Activated naive CD8-positive, alpha-beta T cell treated with anti-CD3 and anti-CD28 coated beads, Interleukin-2, amount 10 ng/mL, durations not matched to agents 7 days and 5 days (primary cell): ENCODE results near the gene CCDC137. TPM values are rescaled to one million over a fixed set of nuclear protein-coding genes. Genes with fewer than 3 reads are reported as not detected.
"Not testable (repeated sequence)": the region's sequence is repeated elsewhere in the genome, so short reads cannot be mapped to it uniquely, and the experiment has no call there.

ENCODE experiments used
- ATAC-seq: fragments of 150-1000 bp; cut with Tn5 transposase; one replicate; pipeline ENCODE4 v1.10.0; 2021; ENCODE audit warnings: low read depth, moderate library complexity
- POLR2A ChIA-PET: fragments of 350-600 bp; sonication (Branson Sonifier 250); formaldehyde crosslinking; loops from one replicate; lab custom pipeline; 2021; ENCODE audit warnings: antibody characterized with exemption; lab: Charles Lee
- DNase-seq: peaks from one replicate; pipeline ENCODE4 v3.0.0; 2021
- H3K27ac Mint-ChIP-seq: one replicate; pipeline ENCODE4 v1.8.0; 2022; ENCODE audit warnings: mild to moderate bottlenecking, mixed read lengths
- H3K27me3 Mint-ChIP-seq: one replicate; pipeline ENCODE4 v1.8.0; 2022; ENCODE audit warnings: mild to moderate bottlenecking, moderate library complexity, mixed read lengths
- H3K36me3 Mint-ChIP-seq: one replicate; pipeline ENCODE4 v1.8.0; 2021; ENCODE audit warnings: mild to moderate bottlenecking, mixed read lengths
- H3K4me1 Mint-ChIP-seq: one replicate; pipeline ENCODE4 v1.8.0; 2021; ENCODE audit warnings: mixed read lengths
- H3K4me3 Mint-ChIP-seq: one replicate; pipeline ENCODE4 v1.8.0; 2022; ENCODE audit warnings: mild to moderate bottlenecking, moderate library complexity, mixed read lengths
- H3K9me3 Mint-ChIP-seq: one replicate; pipeline ENCODE4 v1.8.0; 2021; ENCODE audit warnings: mixed read lengths
- total RNA-seq, 2 experiments: library from RNA; stranded (reverse); gene quantifications; one replicate each; pipeline ENCODE4 v1.2.3, GENCODE V29; 2021

CCDC137 gene
- 10 to 100 TPM; 31.3 to 32.0 TPM for total RNA-seq

DNA sequence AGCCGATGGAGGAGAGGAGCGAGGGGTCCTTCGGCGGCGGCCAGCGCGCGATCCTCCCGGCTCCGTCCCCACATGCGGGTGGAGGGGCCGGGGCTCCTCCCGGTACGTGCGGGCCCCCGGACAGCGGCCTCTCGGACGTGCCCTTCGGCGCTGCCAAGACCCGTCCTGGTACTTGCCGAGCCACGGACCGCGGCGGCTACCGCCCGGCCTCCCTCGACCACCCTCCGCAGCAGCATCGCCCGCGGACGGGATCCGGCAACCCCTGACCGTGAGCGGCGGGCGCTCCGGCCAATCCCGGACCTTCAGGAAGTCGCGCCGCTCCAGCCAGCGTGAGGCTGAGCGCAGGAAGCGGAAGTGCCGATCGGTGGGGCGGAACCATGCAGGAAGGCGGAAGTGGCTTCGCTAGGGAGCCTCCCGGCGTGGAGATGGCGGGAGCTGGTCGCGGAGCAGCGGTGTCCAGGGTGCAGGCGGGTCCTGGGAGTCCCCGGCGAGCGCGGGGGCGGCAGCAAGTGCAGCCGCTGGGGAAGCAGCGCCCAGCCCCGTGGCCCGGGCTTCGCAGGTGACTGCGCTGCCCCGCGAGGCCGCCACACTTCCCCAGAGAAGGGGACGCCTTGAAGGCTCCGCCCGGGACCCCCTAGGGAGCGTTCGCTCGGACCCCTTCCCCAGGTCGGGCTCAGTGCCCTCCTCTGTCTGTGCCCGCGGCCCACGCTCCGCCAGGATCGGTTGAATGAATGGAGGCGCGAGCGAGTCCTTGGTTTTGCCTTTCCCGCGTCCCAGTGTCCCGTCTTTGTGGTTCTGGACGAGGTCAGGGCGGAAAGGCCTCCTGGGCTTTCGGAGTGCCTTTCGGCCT is at the start of gene CCDC137, which contains the start of gene OXLD1:
TSS of gene CCDC137 (plus strand) at position 396 of the 850 bp plus-strand sequence. CDS start at position 426, 30 bp downstream.
TSS of gene OXLD1 (minus strand) at position 264 of the 850 bp plus-strand sequence. CDS start at position 236, 28 bp downstream.
- POLR2A ChIA-PET = interaction anchor here (0.6 to 4.2 kb wide), 9 partner anchors 9 to 115 kb away, joined by 3 to 54 read pairs (median 6); partner anchors contain the start of genes ARL16, FAAP100, HGS and MRPL12
- H3K36me3 Mint-ChIP-seq = peaks cover 18% of the 10 kb centered on the region

GRCh38 chr17:81616877-81617276 is 49.7 kb upstream of the CCDC137 start:
- no peak overlapping the region for H3K4me3 Mint-ChIP-seq
- no peak for DNase-seq
- peaks cover 15% of the 10 kb centered on the region for H3K4me1 Mint-ChIP-seq
- no peaks in the 10 kb centered on the region for H3K9me3 Mint-ChIP-seq
- H3K36me3 Mint-ChIP-seq = peaks cover 20% of the 10 kb centered on the region
- no peak for ATAC-seq
- no peaks in the 10 kb centered on the region for H3K27me3 Mint-ChIP-seq
- H3K27ac Mint-ChIP-seq = peak overlapping the region; percentile 40
- POLR2A ChIA-PET = no interaction called here

More for the DNA sequence above, at the start of gene CCDC137, which contains the start of gene OXLD1:
- Mint-ChIP-seq H3K9me3 (no peaks in the 10 kb centered on the region), H3K27ac (peak within 1 kb of the TSS; percentile 98), H3K4me3 (peak within 1 kb of the TSS; percentile 90), H3K27me3 (no peaks in the 10 kb centered on the region), H3K4me1 (peaks cover 43% of the 10 kb centered on the region)
- DNase-seq = peak; percentile 93
- peak; percentile 89 for ATAC-seq

- H3K4me3 Mint-ChIP-seq, ATAC-seq, H3K27me3 Mint-ChIP-seq, H3K9me3 Mint-ChIP-seq, POLR2A ChIA-PET, DNase-seq, H3K27ac Mint-ChIP-seq: not testable (repeated sequence)
- H3K4me1 Mint-ChIP-seq = peaks cover 15% of the 10 kb centered on the region
- peaks cover 17% of the 10 kb centered on the region for H3K36me3 Mint-ChIP-seq
These were observed 48.2 kb upstream of the CCDC137 start for GRCh38 chr17:81618307-81618706.

DNA sequence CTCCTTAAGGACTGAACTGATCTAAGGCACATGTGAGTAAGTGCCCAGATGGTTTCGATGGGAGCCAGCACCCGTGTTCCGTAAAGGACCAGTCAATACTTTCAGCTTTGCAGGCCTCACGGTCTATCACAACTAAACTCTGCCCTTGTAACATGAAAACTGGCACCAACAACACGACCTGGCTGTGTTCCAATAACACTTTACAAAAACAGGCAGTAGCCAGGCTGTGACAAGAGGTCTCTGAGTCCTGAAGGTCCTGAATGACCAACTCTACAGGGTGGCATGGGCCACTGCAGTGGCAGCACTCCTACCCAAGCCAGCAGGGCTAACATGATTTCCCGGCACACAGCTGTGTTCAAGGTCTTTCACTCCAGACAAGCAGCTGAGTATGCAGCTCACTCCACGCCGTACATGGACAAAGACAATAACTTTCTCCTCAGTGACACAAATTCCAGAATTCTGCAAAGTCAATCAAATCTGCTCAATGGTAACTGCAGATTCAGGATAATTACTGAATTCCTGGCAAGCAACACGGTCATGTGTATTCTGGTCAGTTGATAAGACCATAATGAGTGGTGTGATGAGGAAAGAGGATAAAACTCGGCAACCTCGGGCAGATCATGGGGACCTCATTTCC is 44.9 kb upstream of the CCDC137 start:
- Mint-ChIP-seq H3K9me3 (no peaks in the 10 kb centered on the region), H3K27me3 (no peaks in the 10 kb centered on the region), H3K27ac (no peak overlapping the region), H3K4me3 (no peak overlapping the region), H3K4me1 (no peaks in the 10 kb centered on the region), H3K36me3 (peaks cover 30% of the 10 kb centered on the region)
- ATAC-seq (no peak), DNase-seq (no peak)
- POLR2A ChIA-PET = no interaction called here

GRCh38 chr17:81630274-81630673 is 36.3 kb upstream of the CCDC137 start:
- Mint-ChIP-seq H3K4me1 (peaks cover 7% of the 10 kb centered on the region), H3K36me3 (peaks cover 39% of the 10 kb centered on the region), H3K27ac (no peak overlapping the region), H3K9me3 (no peaks in the 10 kb centered on the region), H3K27me3 (no peaks in the 10 kb centered on the region), H3K4me3 (no peak overlapping the region)
- ATAC-seq (no peak), DNase-seq (no peak)
- POLR2A ChIA-PET = no interaction called here

- no peaks in the 10 kb centered on the region for H3K9me3 Mint-ChIP-seq
- no peaks in the 10 kb centered on the region for H3K27me3 Mint-ChIP-seq
- H3K36me3 Mint-ChIP-seq = peaks cover 29% of the 10 kb centered on the region
- no peak overlapping the region for H3K4me3 Mint-ChIP-seq
- no peak overlapping the region for H3K27ac Mint-ChIP-seq
- peaks cover 14% of the 10 kb centered on the region for H3K4me1 Mint-ChIP-seq
- ATAC-seq = no peak
- no peak for DNase-seq
- POLR2A ChIA-PET = no interaction called here
These were observed 35.1 kb upstream of the CCDC137 start for GRCh38 chr17:81631482-81631881.

DNA sequence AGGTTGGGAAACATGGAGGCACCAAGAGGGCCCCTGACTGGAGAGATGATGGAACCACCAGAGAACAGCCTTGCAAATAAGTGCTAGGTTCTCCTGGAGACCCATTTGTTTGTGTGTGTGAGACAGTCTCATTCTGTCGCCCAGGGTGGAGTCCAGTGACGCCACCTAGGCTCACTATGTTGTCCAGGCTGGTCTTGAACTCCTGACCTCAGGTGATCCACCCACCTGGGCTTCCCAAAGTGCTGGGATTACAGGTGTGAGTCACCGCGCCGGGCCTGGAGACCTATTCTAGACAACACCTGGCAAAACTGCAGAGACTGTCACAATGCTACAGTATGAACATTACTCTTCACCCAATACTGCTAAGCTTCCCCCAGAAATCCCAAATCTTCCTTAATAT is 31.1 kb upstream of the CCDC137 start:
- peaks cover 14% of the 10 kb centered on the region for H3K4me1 Mint-ChIP-seq

DNA sequence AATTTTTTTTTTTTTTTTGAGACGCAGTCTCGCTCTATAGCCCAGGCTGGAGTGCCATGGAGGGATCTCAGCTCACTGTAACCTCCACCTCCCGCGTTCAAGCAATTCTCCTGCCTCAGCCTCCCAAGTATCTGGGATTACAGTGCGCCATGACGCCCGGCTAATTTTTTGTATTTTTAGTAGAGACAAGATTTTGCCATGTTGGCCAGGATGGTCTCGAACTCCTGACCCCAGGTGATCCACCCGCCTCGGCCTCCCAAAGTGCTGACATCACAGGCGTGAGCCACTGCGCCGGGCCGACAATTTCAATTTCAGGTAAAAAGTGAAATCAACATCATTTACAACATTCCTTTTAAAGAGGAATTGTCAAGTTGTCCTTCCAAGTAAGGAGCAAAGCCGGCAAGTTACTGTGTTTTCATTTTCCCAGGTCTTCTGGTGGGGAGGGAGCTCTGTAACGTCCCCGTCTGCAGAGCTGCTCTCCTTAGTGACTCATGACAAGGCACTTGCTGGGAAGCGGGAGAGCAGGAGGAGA is 30.5 kb upstream of the CCDC137 start:
- no peak for DNase-seq
- Mint-ChIP-seq H3K27me3 (no peaks in the 10 kb centered on the region), H3K4me3 (peak overlapping the region; percentile 90)

More for the DNA sequence above, 31.1 kb upstream of the CCDC137 start:
- Mint-ChIP-seq H3K4me3 (peak overlapping the region; percentile 90), H3K9me3 (no peaks in the 10 kb centered on the region), H3K27me3 (no peaks in the 10 kb centered on the region), H3K27ac (peak overlapping the region; percentile 68), H3K36me3 (peaks cover 5% of the 10 kb centered on the region)
- DNase-seq (no peak), ATAC-seq (no peak)
- POLR2A ChIA-PET = interaction anchor here (1.4 to 1.7 kb wide), 2 partner anchors 30 to 48 kb away, joined by 7 to 12 read pairs; partner anchors contain the start of genes ARL16 and HGS

DNA sequence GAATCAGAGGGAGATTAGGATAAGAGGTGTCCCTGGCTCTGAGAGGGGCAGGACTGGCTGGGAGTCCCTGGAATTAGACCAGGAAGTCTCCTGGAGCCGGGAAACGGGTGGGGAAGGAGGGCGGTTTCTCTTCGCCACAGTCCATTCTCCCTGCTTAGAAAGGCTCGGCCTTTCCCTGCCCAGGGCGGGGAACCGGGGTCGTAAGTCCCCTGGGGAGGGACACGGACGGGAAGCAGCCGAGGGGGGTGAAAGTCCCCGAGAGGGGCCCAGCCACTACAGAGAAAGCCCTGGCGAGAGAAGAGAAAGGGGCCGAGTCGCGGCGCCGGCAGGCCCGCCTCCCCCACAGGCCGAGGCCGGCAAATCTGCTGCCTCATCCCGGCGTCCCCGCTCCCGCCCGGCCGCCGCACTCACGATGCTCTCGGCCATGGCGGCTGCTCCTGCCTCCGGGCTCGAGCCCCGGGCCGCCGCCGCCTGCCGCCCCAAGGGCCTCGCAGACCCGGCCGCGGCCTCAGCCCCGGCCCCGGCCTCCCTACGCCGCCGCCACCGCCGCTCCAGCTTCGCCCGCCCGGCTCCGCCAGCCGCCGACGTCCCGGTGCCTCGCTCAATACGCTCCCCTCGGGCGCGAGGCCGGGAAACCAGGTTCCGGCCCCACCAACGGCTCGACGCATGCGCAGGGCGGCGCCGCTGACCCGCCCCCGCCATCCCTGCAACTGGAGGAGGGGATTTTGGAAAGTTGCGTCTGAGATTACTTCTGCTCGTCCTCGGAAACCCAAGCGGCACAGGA is 29.8 kb upstream of the CCDC137 start, which contains the start of the genes NPLOC4 and TSPAN10:
TSS of gene NPLOC4 (minus strand) at position 608 of the 784 bp plus-strand sequence. CDS start at position 426, 182 bp downstream.
TSS of gene TSPAN10 (plus strand) at position 692 of the 784 bp plus-strand sequence. CDS start 5,217 bp downstream, outside the sequence.
- Mint-ChIP-seq H3K27ac (peak within 1 kb of the TSS; percentile 68), H3K4me1 (peaks cover 14% of the 10 kb centered on the region), H3K36me3 (peaks cover 3% of the 10 kb centered on the region), H3K9me3 (no peaks in the 10 kb centered on the region), H3K27me3 (no peaks in the 10 kb centered on the region), H3K4me3 (peak within 1 kb of the TSS; percentile 90)
- ATAC-seq (peak; percentile 93), DNase-seq (peak; percentile 93)
- POLR2A ChIA-PET = interaction anchor here (0.6 to 1.7 kb wide), 6 partner anchors 16 to 46 kb away, joined by 3 to 12 read pairs (median 5); partner anchors contain the start of genes ARL16, CCDC137, HGS and OXLD1

More for the DNA sequence above, 30.5 kb upstream of the CCDC137 start:
- Mint-ChIP-seq H3K36me3 (peaks cover 5% of the 10 kb centered on the region), H3K27ac (peak overlapping the region; percentile 68), H3K9me3 (no peaks in the 10 kb centered on the region), H3K4me1 (peaks cover 14% of the 10 kb centered on the region)
- peak; percentile 4 for ATAC-seq
- POLR2A ChIA-PET = interaction anchor here (1.4 to 1.7 kb wide), 4 partner anchors 27 to 47 kb away, joined by 4 to 12 read pairs (median 6); partner anchors contain the start of genes ARL16, CCDC137, HGS and OXLD1

DNA sequence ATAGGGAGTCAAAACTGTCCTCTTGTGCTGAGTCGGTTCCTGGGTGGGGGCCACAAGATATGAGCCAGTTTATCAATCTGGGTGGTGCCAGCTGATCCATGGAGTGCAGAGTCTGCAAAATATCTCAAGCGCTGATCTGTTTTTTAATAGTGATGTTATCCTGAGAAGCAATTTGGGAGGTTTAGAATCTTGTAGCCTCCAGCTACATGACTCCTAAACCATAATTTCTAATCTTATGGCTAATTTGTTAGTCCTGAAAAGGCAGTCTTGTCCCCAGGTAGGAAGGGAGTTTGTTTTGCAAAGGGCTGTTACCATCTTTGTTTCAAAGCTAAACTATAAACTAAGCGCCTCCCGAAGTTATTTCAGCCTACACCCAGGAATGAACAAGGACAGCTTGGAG is 27.9 kb upstream of the CCDC137 start:
- no peak overlapping the region for H3K27ac Mint-ChIP-seq
- H3K9me3 Mint-ChIP-seq = no peaks in the 10 kb centered on the region
- ATAC-seq (no peak), DNase-seq (no peak)
- peak overlapping the region; percentile 20 for H3K4me3 Mint-ChIP-seq
- POLR2A ChIA-PET = interaction anchor here (1.0 to 1.1 kb wide), 2 partner anchors 16 to 27 kb away, joined by 3 to 5 read pairs; no protein-coding TSS in a partner anchor
- H3K36me3 Mint-ChIP-seq = no peaks in the 10 kb centered on the region
- no peaks in the 10 kb centered on the region for H3K27me3 Mint-ChIP-seq
- peaks cover 11% of the 10 kb centered on the region for H3K4me1 Mint-ChIP-seq

GRCh38 chr17:81640011-81640410 is 26.5 kb upstream of the CCDC137 start:
- Mint-ChIP-seq H3K4me3 (no peak overlapping the region), H3K27me3 (no peaks in the 10 kb centered on the region), H3K4me1 (peaks cover 8% of the 10 kb centered on the region), H3K9me3 (no peaks in the 10 kb centered on the region), H3K27ac (no peak overlapping the region), H3K36me3 (no peaks in the 10 kb centered on the region)
- ATAC-seq = no peak
- no peak for DNase-seq
- POLR2A ChIA-PET = no interaction called here

- no peaks in the 10 kb centered on the region for H3K36me3 Mint-ChIP-seq
- no peak for DNase-seq
- peaks cover 6% of the 10 kb centered on the region for H3K27me3 Mint-ChIP-seq
- H3K4me1 Mint-ChIP-seq = peaks cover 1% of the 10 kb centered on the region
- no peak overlapping the region for H3K4me3 Mint-ChIP-seq
- no peaks in the 10 kb centered on the region for H3K9me3 Mint-ChIP-seq
- H3K27ac Mint-ChIP-seq = no peak overlapping the region
- ATAC-seq = no peak
- POLR2A ChIA-PET = no interaction called here
These were observed 24.6 kb upstream of the CCDC137 start for GRCh38 chr17:81641825-81642489.
